ENCODE measurements around the gene RGS19.

Gene RGS19

DNA sequence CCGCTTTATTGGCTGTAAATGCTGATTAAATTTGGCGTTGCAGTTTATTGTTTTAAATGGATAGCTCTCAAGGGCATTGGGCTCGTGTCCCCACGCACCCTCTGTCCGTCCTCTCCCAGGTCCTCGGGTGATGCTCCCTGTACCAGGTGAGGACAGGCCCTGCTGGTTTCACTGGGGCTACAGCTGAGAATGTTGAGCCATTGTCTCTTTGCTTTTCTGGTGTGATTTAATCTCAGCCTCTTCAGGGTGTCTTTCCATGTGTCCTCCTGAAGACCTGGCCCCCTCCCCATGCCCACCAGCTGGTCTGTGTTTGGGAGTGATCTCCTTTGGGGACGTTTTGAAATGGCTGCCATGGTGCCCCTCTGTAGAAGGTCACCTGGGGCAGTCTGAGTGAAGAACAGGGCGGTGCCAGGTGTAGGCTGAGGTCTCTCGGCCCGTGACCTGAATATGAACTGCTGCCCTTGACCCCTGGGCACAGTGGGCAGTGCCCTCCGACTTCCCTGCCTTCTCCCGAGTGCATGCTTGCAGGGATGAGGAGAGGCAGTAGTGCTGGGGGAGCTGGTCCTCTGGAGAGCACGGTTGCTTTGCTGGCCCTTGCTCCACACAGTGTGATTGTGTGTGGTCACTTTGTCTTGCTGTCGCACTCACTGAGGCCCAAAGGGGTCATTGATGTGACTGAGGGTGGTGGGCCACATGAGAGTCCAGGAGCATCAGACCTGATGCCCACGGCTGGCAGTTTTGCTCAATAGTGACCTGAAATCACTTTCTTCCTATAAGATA, 55.8 kb downstream of the RGS19 start:
- no peak for TF ChIP-seq TEAD4 (IDR thresholded peaks at IDR 0.05)
